HG03064 (cell line): ENCODE data around the gene SPOP.
"Not testable (repeated sequence)": the region's sequence is repeated elsewhere in the genome, so short reads cannot be mapped to it uniquely, and the experiment has no call there.

Source experiments
- ATAC-seq: cut with Tn5 transposase; IDR thresholded peaks from one replicate; pipeline ENCODE4 v1.9.1; 2021; ENCODE audit warnings: low read depth; ENCODE audit not compliant: unreplicated experiment

The SPOP gene

GRCh38 chr17:49677933-49678847 lies at the start of gene SPOP:
Gene SPOP, minus strand, starts transcription at chr17:49678097. Its CDS starts 55,287 bp downstream, at chr17:49622810.
- peak; percentile 52 for ATAC-seq

GRCh38 chr17:49727380-49727779 lies 49.5 kb upstream of the SPOP start:
- ATAC-seq = no peak

GRCh38 chr17:49725452-49726130 lies 47.7 kb upstream of the SPOP start:
- ATAC-seq = no peak

GRCh38 chr17:49724552-49724951 lies 46.7 kb upstream of the SPOP start:
- not testable (repeated sequence) for ATAC-seq

GRCh38 chr17:49723423-49723822 lies 45.5 kb upstream of the SPOP start:
- ATAC-seq = no peak

GRCh38 chr17:49722066-49722465 lies 44.2 kb upstream of the SPOP start:
- no peak for ATAC-seq

GRCh38 chr17:49717371-49717861 lies 39.5 kb upstream of the SPOP start:
- ATAC-seq = no peak

GRCh38 chr17:49716668-49717364 lies 38.9 kb upstream of the SPOP start:
- ATAC-seq = no peak

GRCh38 chr17:49715717-49716279 lies 37.9 kb upstream of the SPOP start:
- ATAC-seq = no peak

GRCh38 chr17:49715216-49715615 lies 37.3 kb upstream of the SPOP start:
- ATAC-seq = no peak

- no peak for ATAC-seq
Observed at GRCh38 chr17:49708515-49709183, 30.8 kb upstream of the SPOP start.

- peak; percentile 73 for ATAC-seq
Observed at GRCh38 chr17:49707608-49708514, 30.0 kb upstream of the SPOP start, which contains the start of gene SLC35B1. Gene SLC35B1, minus strand, starts transcription at chr17:49707964. Its CDS starts 131 bp downstream, at chr17:49707833.

GRCh38 chr17:49707246-49707607 lies 29.3 kb upstream of the SPOP start:
- no peak for ATAC-seq

GRCh38 chr17:49705254-49705653 lies 27.4 kb upstream of the SPOP start:
- ATAC-seq = no peak

GRCh38 chr17:49703557-49704277 lies 25.8 kb upstream of the SPOP start:
- no peak for ATAC-seq

GRCh38 chr17:49700960-49701359 lies 23.1 kb upstream of the SPOP start:
- no peak for ATAC-seq

- no peak for ATAC-seq
Observed at GRCh38 chr17:49699966-49700575, 22.2 kb upstream of the SPOP start.

GRCh38 chr17:49698005-49698404 lies 20.1 kb upstream of the SPOP start:
- no peak for ATAC-seq
